ENCODE measurements around the gene CTDSPL2. TPM values are rescaled to one million over a fixed set of nuclear protein-coding genes. Genes with fewer than 3 reads are reported as not detected.

CTDSPL2 gene
- polyA plus RNA-seq, 1 experiment: 59.6 TPM

DNA sequence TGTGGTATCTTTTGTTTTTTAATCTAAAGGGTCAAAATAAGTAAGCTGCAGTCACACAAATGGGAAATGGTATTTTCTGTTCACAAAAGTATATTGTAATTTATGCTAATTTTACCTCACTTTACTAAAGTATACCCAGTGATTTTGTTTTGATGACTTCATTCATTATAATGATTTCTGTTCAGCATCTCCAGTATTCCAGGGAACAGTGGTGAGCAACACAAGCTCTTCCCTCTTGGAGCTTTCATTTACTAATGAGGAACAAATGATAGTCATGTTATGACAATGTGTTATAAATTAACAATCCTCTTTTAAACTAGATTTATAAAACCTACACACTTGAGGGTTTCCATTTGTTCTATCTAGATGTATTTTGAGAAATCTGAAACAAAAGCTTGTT is 89.0 kb downstream of the CTDSPL2 start:
- ChIA-PET POLR2A (no interaction called here), CTCF (interaction anchor here (0.7 to 1.0 kb wide), 2 partner anchors 15 to 548 kb away, joined by 3 read pairs; no protein-coding TSS in a partner anchor)
- Histone ChIP-seq H3K27ac (ENCODE audit: low read depth, low read length) (no peak overlapping the region), H3K4me3 (ENCODE audit: low read depth, low read length) (no peak overlapping the region), H3K9me3 (ENCODE audit: control insufficient read depth, insufficient read depth, low read length) (no peaks in the 10 kb centered on the region), H3K27me3 (ENCODE audit: control insufficient read depth, insufficient read depth, low read length) (no peaks in the 10 kb centered on the region)
- TF ChIP-seq, protein P1, sequence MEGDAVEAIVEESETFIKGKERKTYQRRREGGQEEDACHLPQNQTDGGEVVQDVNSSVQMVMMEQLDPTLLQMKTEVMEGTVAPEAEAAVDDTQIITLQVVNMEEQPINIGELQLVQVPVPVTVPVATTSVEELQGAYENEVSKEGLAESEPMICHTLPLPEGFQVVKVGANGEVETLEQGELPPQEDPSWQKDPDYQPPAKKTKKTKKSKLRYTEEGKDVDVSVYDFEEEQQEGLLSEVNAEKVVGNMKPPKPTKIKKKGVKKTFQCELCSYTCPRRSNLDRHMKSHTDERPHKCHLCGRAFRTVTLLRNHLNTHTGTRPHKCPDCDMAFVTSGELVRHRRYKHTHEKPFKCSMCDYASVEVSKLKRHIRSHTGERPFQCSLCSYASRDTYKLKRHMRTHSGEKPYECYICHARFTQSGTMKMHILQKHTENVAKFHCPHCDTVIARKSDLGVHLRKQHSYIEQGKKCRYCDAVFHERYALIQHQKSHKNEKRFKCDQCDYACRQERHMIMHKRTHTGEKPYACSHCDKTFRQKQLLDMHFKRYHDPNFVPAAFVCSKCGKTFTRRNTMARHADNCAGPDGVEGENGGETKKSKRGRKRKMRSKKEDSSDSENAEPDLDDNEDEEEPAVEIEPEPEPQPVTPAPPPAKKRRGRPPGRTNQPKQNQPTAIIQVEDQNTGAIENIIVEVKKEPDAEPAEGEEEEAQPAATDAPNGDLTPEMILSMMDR (IDR thresholded peaks at IDR 0.05; ENCODE audit: low read depth, low read length): no peak
- no peak for DNase-seq (ENCODE audit: low read depth, low spot score)

DNA sequence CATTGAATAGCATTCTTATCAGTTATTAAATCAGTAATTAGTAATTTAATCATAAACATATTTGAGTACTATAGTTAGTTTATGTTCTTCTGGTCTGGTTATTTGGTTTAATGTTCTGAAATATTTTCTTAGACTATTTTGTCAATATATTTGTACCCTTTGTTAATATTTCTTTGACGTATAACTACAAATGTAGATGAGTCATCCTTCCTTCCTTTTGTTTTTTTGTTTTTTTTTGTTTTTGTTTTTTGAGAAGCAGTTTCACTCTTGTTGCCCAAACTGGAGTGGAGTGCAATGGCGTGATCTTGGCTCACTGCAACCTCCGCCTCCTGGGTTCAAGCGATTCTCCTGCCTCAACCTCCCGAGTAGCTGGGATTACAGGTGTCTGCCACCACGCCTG is 92.1 kb downstream of the CTDSPL2 start:
- no peak overlapping the region for H3K4me3 ChIP-seq (ENCODE audit: low read depth, low read length)
- CTCF ChIA-PET: no interaction called here
- DNase-seq (ENCODE audit: low read depth, low spot score): no peak
- H3K9me3 ChIP-seq (ENCODE audit: control insufficient read depth, insufficient read depth, low read length): no peaks in the 10 kb centered on the region
- TF ChIP-seq, protein P1 (IDR thresholded peaks at IDR 0.05; ENCODE audit: low read depth, low read length): no peak
- POLR2A ChIA-PET: no interaction called here
- no peak overlapping the region for H3K27ac ChIP-seq (ENCODE audit: low read depth, low read length)
- H3K27me3 ChIP-seq (ENCODE audit: control insufficient read depth, insufficient read depth, low read length): no peaks in the 10 kb centered on the region

DNA sequence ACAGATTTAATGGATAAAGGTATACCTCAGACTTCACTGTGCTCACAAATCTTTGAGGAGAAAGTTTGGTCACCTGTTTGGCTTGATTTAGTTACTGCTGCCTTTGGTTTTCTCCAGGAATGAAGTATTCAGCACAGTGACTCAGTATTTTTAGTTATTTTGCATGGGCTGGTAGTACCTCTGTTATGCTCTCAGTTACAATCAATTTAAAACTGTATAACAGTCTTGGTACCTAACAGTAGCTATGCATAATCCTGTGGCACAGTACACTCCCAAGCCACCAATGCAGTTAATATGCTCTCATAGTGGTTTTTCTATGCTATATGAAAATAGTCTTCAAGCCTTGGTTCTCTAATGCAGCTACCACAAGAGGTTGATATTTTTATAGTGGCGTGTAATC is 97.6 kb downstream of the CTDSPL2 start:
- Histone ChIP-seq H3K4me3 (ENCODE audit: low read depth, low read length) (no peak overlapping the region), H3K9me3 (ENCODE audit: control insufficient read depth, insufficient read depth, low read length) (no peaks in the 10 kb centered on the region), H3K27ac (ENCODE audit: low read depth, low read length) (no peak overlapping the region), H3K27me3 (ENCODE audit: control insufficient read depth, insufficient read depth, low read length) (no peaks in the 10 kb centered on the region)
- DNase-seq (ENCODE audit: low read depth, low spot score): no peak
- ChIA-PET POLR2A (no interaction called here), CTCF (no interaction called here)
- TF ChIP-seq, protein P1 (IDR thresholded peaks at IDR 0.05; ENCODE audit: low read depth, low read length): no peak

DNA sequence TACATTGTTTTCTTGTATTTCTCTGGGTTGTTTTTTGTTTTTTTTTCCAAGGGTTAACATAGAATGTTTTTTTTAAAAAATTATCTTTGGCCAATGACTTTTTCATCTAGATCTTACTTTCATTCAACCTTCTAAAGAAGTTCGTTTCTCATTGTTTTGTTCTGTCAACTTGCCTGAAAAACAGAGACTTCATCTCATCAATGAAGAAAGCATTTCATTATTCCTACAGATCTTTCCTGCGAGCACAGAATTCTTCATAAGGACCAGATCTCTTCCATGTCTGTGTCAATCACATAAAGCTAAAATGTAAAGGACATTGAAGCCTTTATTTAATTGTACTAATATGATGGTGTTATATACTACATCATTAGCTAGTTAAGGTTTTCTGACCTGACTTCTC is 99.8 kb downstream of the CTDSPL2 start:
- TF ChIP-seq, protein P1 (IDR thresholded peaks at IDR 0.05; ENCODE audit: low read depth, low read length): no peak
- ChIA-PET CTCF (interaction anchor here (0.6 to 1.5 kb wide), 4 partner anchors 10 to 23 kb away, joined by 3 to 6 read pairs (median 4); partner anchors contain the start of gene EIF3J), POLR2A (interaction anchor here (1.4 kb wide), 1 partner anchor 9 kb away, joined by 5 read pairs; the partner anchor contains the start of gene EIF3J)
- no peak for DNase-seq (ENCODE audit: low read depth, low spot score)
- Histone ChIP-seq H3K4me3 (ENCODE audit: low read depth, low read length) (no peak overlapping the region), H3K27me3 (ENCODE audit: control insufficient read depth, insufficient read depth, low read length) (no peaks in the 10 kb centered on the region), H3K27ac (ENCODE audit: low read depth, low read length) (no peak overlapping the region), H3K9me3 (ENCODE audit: control insufficient read depth, insufficient read depth, low read length) (no peaks in the 10 kb centered on the region)

DNA sequence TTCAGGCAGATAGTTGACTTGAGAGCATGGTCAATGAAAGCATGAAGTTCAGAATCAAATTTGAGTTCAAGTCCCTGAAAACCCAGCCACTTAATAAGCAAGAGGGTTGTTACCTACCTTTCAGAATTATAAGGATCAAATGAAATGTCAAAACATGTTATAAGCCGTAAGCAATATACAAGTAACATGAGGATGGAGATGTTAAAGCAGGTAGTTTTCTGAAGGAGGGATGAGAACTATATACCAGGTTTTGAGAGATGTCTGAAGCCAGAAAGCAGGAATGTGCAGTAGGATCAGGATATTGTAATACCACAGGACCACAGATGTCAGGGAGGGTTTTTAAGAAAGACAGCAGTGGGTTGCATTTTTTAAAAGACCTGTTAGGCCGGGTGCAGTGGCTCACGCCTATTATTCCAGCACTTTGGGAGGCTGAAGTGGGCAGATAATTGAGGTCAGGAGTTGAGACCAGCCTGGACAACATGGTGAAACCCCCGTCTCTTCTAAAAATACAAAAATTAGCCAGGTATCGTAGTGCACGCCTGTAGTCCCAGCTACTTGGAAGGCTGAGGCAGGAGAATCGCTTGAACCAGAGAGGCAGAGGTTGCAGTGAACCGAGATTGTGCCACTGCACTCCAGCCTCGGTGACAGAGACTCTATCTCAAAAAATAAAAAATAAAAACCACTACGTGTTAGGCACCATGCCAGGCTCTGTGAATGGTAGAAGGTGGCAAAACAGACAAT is 102.6 kb downstream of the CTDSPL2 start:
- Histone ChIP-seq H3K27ac (ENCODE audit: low read depth, low read length) (no peak overlapping the region), H3K27me3 (ENCODE audit: control insufficient read depth, insufficient read depth, low read length) (no peaks in the 10 kb centered on the region), H3K4me3 (ENCODE audit: low read depth, low read length) (no peak overlapping the region), H3K9me3 (ENCODE audit: control insufficient read depth, insufficient read depth, low read length) (no peaks in the 10 kb centered on the region)
- DNase-seq (ENCODE audit: low read depth, low spot score): no peak
- TF ChIP-seq, protein P1 (IDR thresholded peaks at IDR 0.05; ENCODE audit: low read depth, low read length): no peak
- ChIA-PET CTCF (no interaction called here), POLR2A (no interaction called here)

Data from AG04450 (cell line).